Measurements from ENCODE around the gene KIAA1217.

The KIAA1217 gene

DNA sequence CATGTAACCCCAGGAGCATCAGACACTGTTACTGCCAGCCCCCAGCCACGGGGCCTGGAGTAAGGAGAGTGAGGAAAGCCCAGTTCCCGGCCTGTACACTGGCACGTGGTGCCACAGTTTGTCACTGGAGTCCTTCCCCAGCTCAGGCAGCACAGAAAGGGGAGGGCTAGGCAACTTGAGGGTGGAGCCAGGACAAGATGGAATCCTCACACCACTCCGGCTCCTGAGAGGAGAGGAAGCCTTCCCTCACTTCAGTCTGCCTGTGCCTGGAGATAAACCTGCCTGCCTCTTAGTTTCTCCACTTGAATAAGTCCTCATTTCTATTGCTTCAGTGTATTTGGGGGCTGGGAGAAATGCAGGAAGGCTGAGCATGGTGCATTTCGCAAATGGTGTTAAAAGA lies 176.0 kb downstream of the KIAA1217 start:
- H3K4me3 ChIP-seq (ENCODE audit: low read depth in 1 of 5, low read length in 5 of 5), result no peak overlapping the region
- H3K27me3 ChIP-seq (ENCODE audit: control insufficient read depth in 5 of 5, insufficient read depth in 4 of 5, low read length in 5 of 5), result no peaks in the 10 kb centered on the region
- H3K9ac ChIP-seq (ENCODE audit: low read length in 5 of 5), result no peak overlapping the region
- peaks cover 9 to 36% (median 15%) of the 10 kb centered on the region in 5 donors for H3K4me1 ChIP-seq (ENCODE audit: control insufficient read depth in 5 of 5, insufficient read depth in 5 of 5, low read length in 5 of 5)
- H3K9me3 ChIP-seq (ENCODE audit: control insufficient read depth in 5 of 5, low read length in 5 of 5), result no peaks in the 10 kb centered on the region
- H3K36me3 ChIP-seq (ENCODE audit: control insufficient read depth in 5 of 5, insufficient read depth in 5 of 5, low read length in 5 of 5), result peaks cover 0 to 13% (median 5%) of the 10 kb centered on the region in 5 donors
- peak overlapping the region; percentile 79 for H3K27ac ChIP-seq (ENCODE audit: low read depth, low read length)

GRCh38 chr10:24385776-24386175 lies 176.8 kb downstream of the KIAA1217 start:
- H3K4me1 ChIP-seq (ENCODE audit: control insufficient read depth in 5 of 5, insufficient read depth in 5 of 5, low read length in 5 of 5), result peaks cover 9 to 36% (median 15%) of the 10 kb centered on the region in 5 donors
- no peak overlapping the region for H3K9ac ChIP-seq (ENCODE audit: low read length in 5 of 5)
- H3K27ac ChIP-seq (ENCODE audit: low read depth, low read length), result peak overlapping the region; percentile 79
- no peaks in the 10 kb centered on the region for H3K9me3 ChIP-seq (ENCODE audit: control insufficient read depth in 5 of 5, low read length in 5 of 5)
- no peak overlapping the region for H3K4me3 ChIP-seq (ENCODE audit: low read depth in 1 of 5, low read length in 5 of 5)
- H3K27me3 ChIP-seq (ENCODE audit: control insufficient read depth in 5 of 5, insufficient read depth in 4 of 5, low read length in 5 of 5), result no peaks in the 10 kb centered on the region
- H3K36me3 ChIP-seq (ENCODE audit: control insufficient read depth in 5 of 5, insufficient read depth in 5 of 5, low read length in 5 of 5), result peaks cover 0 to 13% (median 5%) of the 10 kb centered on the region in 5 donors

DNA sequence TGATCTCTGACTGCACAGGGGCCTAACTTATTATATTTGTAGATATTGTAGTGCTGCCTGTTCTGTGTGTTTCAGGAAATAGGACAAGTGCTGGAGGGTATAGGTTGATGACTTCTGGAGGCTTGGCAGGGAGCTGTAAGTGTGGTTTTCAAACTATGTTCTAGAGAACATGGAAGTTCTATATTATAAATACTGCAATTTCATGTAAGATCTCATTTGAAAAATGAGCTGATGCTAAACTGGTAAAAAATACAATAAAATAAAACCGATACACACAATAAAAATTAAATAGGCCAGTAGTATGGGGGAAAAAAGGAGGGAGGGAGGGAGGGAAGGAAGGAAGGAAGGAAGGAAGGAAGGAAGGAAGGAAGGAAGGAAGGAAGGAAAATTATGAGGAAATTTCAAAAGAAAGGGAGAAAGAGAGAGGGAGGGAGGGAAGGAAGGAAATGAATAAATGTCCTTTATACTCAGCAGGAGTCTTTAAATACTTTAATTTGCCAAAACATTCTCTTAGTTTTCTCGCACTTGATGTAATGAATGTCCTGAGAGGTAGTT lies 181.3 kb downstream of the KIAA1217 start:
- Histone ChIP-seq H3K27ac (ENCODE audit: low read depth, low read length) (no peak overlapping the region), H3K4me3 (ENCODE audit: low read depth in 1 of 5, low read length in 5 of 5) (no peak overlapping the region), H3K36me3 (ENCODE audit: control insufficient read depth in 5 of 5, insufficient read depth in 5 of 5, low read length in 5 of 5) (peaks cover 0 to 4% (median under 1%) of the 10 kb centered on the region in 5 donors), H3K9me3 (ENCODE audit: control insufficient read depth in 5 of 5, low read length in 5 of 5) (no peaks in the 10 kb centered on the region), H3K4me1 (ENCODE audit: control insufficient read depth in 5 of 5, insufficient read depth in 5 of 5, low read length in 5 of 5) (peaks cover 0 to 3% (median 3%) of the 10 kb centered on the region in 5 donors), H3K27me3 (ENCODE audit: control insufficient read depth in 5 of 5, insufficient read depth in 4 of 5, low read length in 5 of 5) (no peaks in the 10 kb centered on the region), H3K9ac (ENCODE audit: low read length in 5 of 5) (no peak overlapping the region)

DNA sequence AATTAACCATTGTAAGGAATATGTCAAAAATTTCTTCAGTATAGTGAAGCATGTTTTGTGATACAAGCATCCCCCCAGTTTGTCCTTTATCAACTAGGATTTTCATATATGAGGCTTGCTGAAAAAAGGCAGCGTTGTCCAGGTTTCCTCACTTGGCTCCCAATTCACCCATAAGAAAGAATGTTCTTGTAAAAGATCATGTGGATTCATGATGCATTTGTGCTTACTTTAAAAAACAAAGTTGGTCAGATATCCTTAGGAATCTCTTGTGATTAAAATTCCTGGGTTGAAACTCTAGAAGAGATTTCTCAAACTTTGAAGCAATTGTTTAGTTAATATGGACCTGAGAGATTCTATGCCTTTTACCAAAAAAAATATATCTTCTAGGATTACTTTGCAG lies 181.8 kb downstream of the KIAA1217 start:
- no peak overlapping the region for H3K4me3 ChIP-seq (ENCODE audit: low read depth in 1 of 5, low read length in 5 of 5)
- H3K36me3 ChIP-seq (ENCODE audit: control insufficient read depth in 5 of 5, insufficient read depth in 5 of 5, low read length in 5 of 5), result peaks cover 0 to 5% (median 0%) of the 10 kb centered on the region in 5 donors
- no peak overlapping the region for H3K27ac ChIP-seq (ENCODE audit: low read depth, low read length)
- H3K4me1 ChIP-seq (ENCODE audit: control insufficient read depth in 5 of 5, insufficient read depth in 5 of 5, low read length in 5 of 5), result peaks cover 0 to 3% (median 0%) of the 10 kb centered on the region in 5 donors
- H3K27me3 ChIP-seq (ENCODE audit: control insufficient read depth in 5 of 5, insufficient read depth in 4 of 5, low read length in 5 of 5), result no peaks in the 10 kb centered on the region
- no peaks in the 10 kb centered on the region for H3K9me3 ChIP-seq (ENCODE audit: control insufficient read depth in 5 of 5, low read length in 5 of 5)
- no peak overlapping the region for H3K9ac ChIP-seq (ENCODE audit: low read length in 5 of 5)

- H3K4me1 ChIP-seq (ENCODE audit: control insufficient read depth in 5 of 5, insufficient read depth in 5 of 5, low read length in 5 of 5), result no peaks in the 10 kb centered on the region
- no peak overlapping the region for H3K9ac ChIP-seq (ENCODE audit: low read length in 5 of 5)
- no peak overlapping the region for H3K27ac ChIP-seq (ENCODE audit: low read depth, low read length)
- H3K36me3 ChIP-seq (ENCODE audit: control insufficient read depth in 5 of 5, insufficient read depth in 5 of 5, low read length in 5 of 5), result peaks cover 0 to 5% (median 0%) of the 10 kb centered on the region in 5 donors
- H3K27me3 ChIP-seq (ENCODE audit: control insufficient read depth in 5 of 5, insufficient read depth in 4 of 5, low read length in 5 of 5), result no peaks in the 10 kb centered on the region
- H3K9me3 ChIP-seq (ENCODE audit: control insufficient read depth in 5 of 5, low read length in 5 of 5), result no peaks in the 10 kb centered on the region
- no peak overlapping the region for H3K4me3 ChIP-seq (ENCODE audit: low read depth in 1 of 5, low read length in 5 of 5)
These were observed 184.3 kb downstream of the KIAA1217 start for GRCh38 chr10:24393201-24393600.

- Histone ChIP-seq H3K27me3 (ENCODE audit: control insufficient read depth in 5 of 5, insufficient read depth in 4 of 5, low read length in 5 of 5) (no peaks in the 10 kb centered on the region), H3K4me1 (ENCODE audit: control insufficient read depth in 5 of 5, insufficient read depth in 5 of 5, low read length in 5 of 5) (no peaks in the 10 kb centered on the region), H3K9me3 (ENCODE audit: control insufficient read depth in 5 of 5, low read length in 5 of 5) (no peaks in the 10 kb centered on the region), H3K27ac (ENCODE audit: low read depth, low read length) (no peak overlapping the region), H3K4me3 (ENCODE audit: low read depth in 1 of 5, low read length in 5 of 5) (no peak overlapping the region), H3K9ac (ENCODE audit: low read length in 5 of 5) (no peak overlapping the region), H3K36me3 (ENCODE audit: control insufficient read depth in 5 of 5, insufficient read depth in 5 of 5, low read length in 5 of 5) (peaks cover 0 to 5% (median 0%) of the 10 kb centered on the region in 5 donors)
These were observed 185.7 kb downstream of the KIAA1217 start for GRCh38 chr10:24394461-24395190.

GRCh38 chr10:24396396-24396795 lies 187.5 kb downstream of the KIAA1217 start:
- no peak overlapping the region for H3K9ac ChIP-seq (ENCODE audit: low read length in 5 of 5)
- H3K36me3 ChIP-seq (ENCODE audit: control insufficient read depth in 5 of 5, insufficient read depth in 5 of 5, low read length in 5 of 5), result peaks cover 0 to 5% (median 0%) of the 10 kb centered on the region in 5 donors
- no peaks in the 10 kb centered on the region for H3K27me3 ChIP-seq (ENCODE audit: control insufficient read depth in 5 of 5, insufficient read depth in 4 of 5, low read length in 5 of 5)
- H3K27ac ChIP-seq (ENCODE audit: low read depth, low read length), result no peak overlapping the region
- H3K4me3 ChIP-seq (ENCODE audit: low read depth in 1 of 5, low read length in 5 of 5), result no peak overlapping the region
- no peaks in the 10 kb centered on the region for H3K9me3 ChIP-seq (ENCODE audit: control insufficient read depth in 5 of 5, low read length in 5 of 5)
- H3K4me1 ChIP-seq (ENCODE audit: control insufficient read depth in 5 of 5, insufficient read depth in 5 of 5, low read length in 5 of 5), result no peaks in the 10 kb centered on the region

- H3K36me3 ChIP-seq (ENCODE audit: control insufficient read depth in 5 of 5, insufficient read depth in 5 of 5, low read length in 5 of 5), result peaks cover 0 to 5% (median 0%) of the 10 kb centered on the region in 5 donors
- no peaks in the 10 kb centered on the region for H3K9me3 ChIP-seq (ENCODE audit: control insufficient read depth in 5 of 5, low read length in 5 of 5)
- H3K4me1 ChIP-seq (ENCODE audit: control insufficient read depth in 5 of 5, insufficient read depth in 5 of 5, low read length in 5 of 5), result no peaks in the 10 kb centered on the region
- H3K4me3 ChIP-seq (ENCODE audit: low read depth in 1 of 5, low read length in 5 of 5), result no peak overlapping the region
- H3K9ac ChIP-seq (ENCODE audit: low read length in 5 of 5), result no peak overlapping the region
- no peak overlapping the region for H3K27ac ChIP-seq (ENCODE audit: low read depth, low read length)
- H3K27me3 ChIP-seq (ENCODE audit: control insufficient read depth in 5 of 5, insufficient read depth in 4 of 5, low read length in 5 of 5), result no peaks in the 10 kb centered on the region
These were observed 188.7 kb downstream of the KIAA1217 start for GRCh38 chr10:24397662-24398061.

DNA sequence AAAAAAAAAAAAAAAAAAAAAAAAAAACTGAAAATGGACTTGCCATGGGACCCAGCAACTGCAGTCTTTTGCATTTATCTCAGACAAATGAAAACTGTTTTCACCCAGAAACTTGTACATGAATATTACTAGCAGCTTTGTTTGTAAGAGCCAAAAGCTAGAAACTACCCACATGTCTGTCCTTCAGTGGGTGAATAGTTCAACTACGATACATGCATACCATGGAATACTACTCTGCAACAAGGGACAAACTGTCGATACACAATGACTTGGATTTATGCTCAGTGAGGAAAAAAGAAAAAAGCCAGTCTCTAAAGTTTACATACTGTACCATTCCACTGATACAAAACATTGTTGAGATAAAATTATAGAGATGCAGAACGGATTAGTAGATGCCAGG lies 195.6 kb downstream of the KIAA1217 start:
- Histone ChIP-seq H3K27ac (ENCODE audit: low read depth, low read length) (no peak overlapping the region), H3K4me1 (ENCODE audit: control insufficient read depth in 5 of 5, insufficient read depth in 5 of 5, low read length in 5 of 5) (peaks cover 0 to 4% (median 0%) of the 10 kb centered on the region in 5 donors), H3K36me3 (ENCODE audit: control insufficient read depth in 5 of 5, insufficient read depth in 5 of 5, low read length in 5 of 5) (no peaks in the 10 kb centered on the region), H3K4me3 (ENCODE audit: low read depth in 1 of 5, low read length in 5 of 5) (no peak overlapping the region), H3K9ac (ENCODE audit: low read length in 5 of 5) (no peak overlapping the region), H3K27me3 (ENCODE audit: control insufficient read depth in 5 of 5, insufficient read depth in 4 of 5, low read length in 5 of 5) (no peaks in the 10 kb centered on the region), H3K9me3 (ENCODE audit: control insufficient read depth in 5 of 5, low read length in 5 of 5) (no peaks in the 10 kb centered on the region)

DNA sequence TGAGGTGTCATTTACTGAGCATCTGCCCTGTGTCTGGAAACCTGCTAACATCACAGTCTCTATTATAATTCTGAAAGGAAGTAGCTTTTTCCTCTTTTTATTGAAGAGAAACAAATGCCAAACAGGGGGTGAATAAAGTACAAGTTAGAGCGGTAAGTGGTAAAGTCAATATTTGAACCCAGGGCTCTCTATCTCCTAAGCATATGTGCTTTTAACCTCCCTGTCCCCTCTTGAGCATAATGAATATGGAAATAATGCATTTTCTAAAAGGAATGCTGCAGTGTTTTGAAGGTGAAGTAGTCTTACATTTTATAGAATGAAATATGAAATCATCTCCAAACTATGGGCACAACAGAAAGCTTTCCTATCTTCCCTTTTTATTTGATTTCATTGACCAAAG lies 196.7 kb downstream of the KIAA1217 start:
- H3K9ac ChIP-seq (ENCODE audit: low read length in 5 of 5), result no peak overlapping the region
- no peaks in the 10 kb centered on the region for H3K36me3 ChIP-seq (ENCODE audit: control insufficient read depth in 5 of 5, insufficient read depth in 5 of 5, low read length in 5 of 5)
- H3K27me3 ChIP-seq (ENCODE audit: control insufficient read depth in 5 of 5, insufficient read depth in 4 of 5, low read length in 5 of 5), result no peaks in the 10 kb centered on the region
- H3K27ac ChIP-seq (ENCODE audit: low read depth, low read length), result no peak overlapping the region
- no peak overlapping the region for H3K4me3 ChIP-seq (ENCODE audit: low read depth in 1 of 5, low read length in 5 of 5)
- H3K4me1 ChIP-seq (ENCODE audit: control insufficient read depth in 5 of 5, insufficient read depth in 5 of 5, low read length in 5 of 5), result peaks cover 0 to 4% (median 0%) of the 10 kb centered on the region in 5 donors
- no peaks in the 10 kb centered on the region for H3K9me3 ChIP-seq (ENCODE audit: control insufficient read depth in 5 of 5, low read length in 5 of 5)
